IgD-negative memory B cell (primary cell): ENCODE results near the gene NKD1. TPM values are rescaled to one million over a fixed set of nuclear protein-coding genes. Genes with fewer than 3 reads are reported as not detected.

Source experiments
- H3K27ac Mint-ChIP-seq, 3 donors: one replicate each; pipeline ENCODE4 v1.8.0; 2020 to 2022; ENCODE audit warnings: mild to moderate bottlenecking in 3 of 3, mixed read lengths in 3 of 3, moderate library complexity in 1 of 3
- H3K27me3 Mint-ChIP-seq: one replicate; pipeline ENCODE4 v1.8.0; 2021; ENCODE audit warnings: mixed read lengths
- H3K36me3 Mint-ChIP-seq: one replicate; pipeline ENCODE4 v1.8.0; 2020; ENCODE audit warnings: mild to moderate bottlenecking, mixed read lengths
- H3K4me1 Mint-ChIP-seq, 3 donors: one replicate each; pipeline ENCODE4 v1.8.0; 2020 to 2022; ENCODE audit warnings: mixed read lengths in 3 of 3, mild to moderate bottlenecking in 1 of 3
- H3K4me3 Mint-ChIP-seq, 4 donors: one replicate each; pipeline ENCODE4 v1.8.0; 2020 to 2022; ENCODE audit warnings: mild to moderate bottlenecking in 4 of 4, mixed read lengths in 4 of 4, moderate library complexity in 3 of 4
- H3K9me3 Mint-ChIP-seq, 3 donors: one replicate each; pipeline ENCODE4 v1.8.0; 2020 to 2021; ENCODE audit warnings: mixed read lengths in 3 of 3, mild to moderate bottlenecking in 1 of 3
- polyA plus RNA-seq: library from polyadenylated mRNA; unstranded; fragments of 300-500 nt; fragmentation: Illumina TruSeq; gene quantifications from one replicate; pipeline ENCODE4 v1.2.3, GENCODE V29; 2021

NKD1 gene
- polyA plus RNA-seq, 1 donor from 2014 or later: not detected

DNA sequence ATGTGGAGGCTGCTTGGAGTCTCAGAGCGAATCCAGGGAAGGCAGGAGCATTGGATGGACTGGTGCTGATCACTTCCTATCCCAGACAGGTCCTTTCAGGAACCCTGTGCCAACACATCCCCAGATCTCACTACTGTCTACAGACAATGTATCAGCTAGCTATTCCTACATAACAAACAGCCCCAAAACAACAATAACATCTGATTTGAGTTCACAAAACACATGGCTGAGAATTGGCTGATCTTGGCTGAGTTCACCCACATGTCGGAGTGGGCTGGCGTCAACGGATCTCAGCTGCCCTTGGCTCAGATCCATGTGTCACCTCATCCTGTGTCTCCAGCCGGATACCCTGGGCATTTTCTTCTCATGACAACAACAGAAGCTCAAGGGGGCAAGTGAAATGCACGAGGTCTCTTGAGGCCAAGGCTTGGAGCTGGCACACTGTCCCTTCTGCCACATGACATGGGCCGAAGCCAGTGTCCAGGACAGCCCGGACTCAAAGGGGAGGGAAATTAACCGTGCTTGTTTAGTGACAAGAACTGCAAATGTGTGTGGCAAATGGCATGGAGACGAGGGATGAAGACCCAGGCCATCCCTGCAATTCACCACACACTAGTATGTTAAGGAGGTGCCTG, 114.2 kb downstream of the NKD1 start:
- Mint-ChIP-seq H3K27me3 (no peaks in the 10 kb centered on the region), H3K4me1 (peaks cover 10 to 14% (median 12%) of the 10 kb centered on the region in 3 donors), H3K9me3 (peaks cover 0 to 2% (median 0%) of the 10 kb centered on the region in 3 donors), H3K36me3 (peaks cover 2% of the 10 kb centered on the region), H3K4me3 (no peak overlapping the region), H3K27ac (no peak overlapping the region)

DNA sequence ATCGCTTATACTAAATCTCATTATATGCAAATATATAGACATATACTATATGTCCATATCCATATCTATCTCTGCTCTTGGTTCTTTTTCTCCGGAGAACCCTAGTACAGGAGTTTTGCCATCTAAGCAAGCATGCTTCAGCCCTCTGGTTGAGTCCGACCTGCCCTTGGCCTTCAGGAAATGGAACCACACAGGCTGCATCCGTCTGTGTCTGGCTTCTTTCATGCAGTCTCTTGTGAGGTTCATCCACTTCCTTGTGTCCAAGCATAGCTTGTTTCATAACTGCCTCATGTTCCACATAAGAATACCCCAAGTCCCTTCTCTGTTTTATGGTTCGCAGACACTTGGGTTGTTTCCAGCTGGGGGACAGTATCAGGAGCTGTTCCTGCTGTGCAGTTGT, 116.1 kb downstream of the NKD1 start:
- Mint-ChIP-seq H3K4me1 (peaks cover 13 to 23% (median 16%) of the 10 kb centered on the region in 3 donors), H3K36me3 (peaks cover 3% of the 10 kb centered on the region), H3K4me3 (peak overlapping the region in 1 of 4 donors; percentile 72), H3K27ac (peak overlapping the region in 1 of 3 donors; percentile 35), H3K9me3 (peaks cover 0 to 2% (median 0%) of the 10 kb centered on the region in 3 donors), H3K27me3 (no peaks in the 10 kb centered on the region)

DNA sequence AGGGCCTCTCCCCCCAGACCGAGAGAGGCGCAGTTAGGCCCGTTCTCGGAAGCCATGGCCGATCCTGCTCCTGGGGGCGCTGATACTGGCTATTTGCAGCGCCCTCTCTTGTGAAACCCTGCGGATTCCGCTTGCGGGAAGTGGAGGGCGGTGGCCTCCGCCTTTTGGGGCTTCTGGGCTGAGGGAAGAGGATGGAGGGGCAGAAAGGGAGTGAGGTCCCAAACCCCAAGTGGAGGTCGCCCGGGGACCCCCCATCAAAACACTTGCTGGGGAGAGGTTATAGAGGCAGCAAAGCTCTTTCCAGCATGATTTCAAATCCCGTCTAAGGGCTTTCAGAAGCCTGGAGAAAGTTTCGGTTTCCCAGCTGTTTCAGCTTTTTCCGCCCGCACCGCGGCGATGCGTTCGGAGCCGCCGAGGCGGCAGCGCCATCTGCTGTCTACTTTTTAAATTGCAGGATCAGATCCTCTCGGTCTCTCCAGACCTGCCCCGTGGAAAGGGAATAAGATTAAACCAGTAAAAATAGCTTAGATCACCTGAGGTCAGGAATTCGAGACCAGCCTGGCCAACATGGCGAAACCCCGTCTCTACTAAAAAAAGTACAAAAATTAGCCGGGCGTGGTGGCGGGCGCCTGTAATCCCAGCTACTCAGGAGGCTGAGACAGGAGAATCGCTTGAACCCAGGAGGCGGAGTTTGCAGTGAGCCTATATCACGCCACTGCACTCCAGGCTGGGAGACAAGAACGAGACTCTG, 117.1 kb downstream of the NKD1 start:
- Mint-ChIP-seq H3K27ac (peak overlapping the region in 2 of 3 donors; percentile 63 to 90), H3K9me3 (peaks cover 0 to 2% (median 0%) of the 10 kb centered on the region in 3 donors), H3K36me3 (peaks cover 3% of the 10 kb centered on the region), H3K4me3 (peak overlapping the region; percentile 72 to 90 (median 81)), H3K4me1 (peaks cover 13 to 23% (median 16%) of the 10 kb centered on the region in 3 donors), H3K27me3 (no peaks in the 10 kb centered on the region)

GRCh38 chr16:50666658-50667496, 118.7 kb downstream of the NKD1 start:
- Mint-ChIP-seq H3K27ac (peak overlapping the region; percentile 12 to 78 (median 76)), H3K4me1 (peaks cover 16 to 29% (median 20%) of the 10 kb centered on the region in 3 donors), H3K36me3 (peaks cover 10% of the 10 kb centered on the region), H3K27me3 (no peaks in the 10 kb centered on the region), H3K9me3 (peaks cover 0 to 6% (median 4%) of the 10 kb centered on the region in 3 donors), H3K4me3 (peak overlapping the region; percentile 18 to 89 (median 60))

- peak overlapping the region in 2 of 3 donors; percentile 36 to 80 for H3K27ac Mint-ChIP-seq
- H3K4me3 Mint-ChIP-seq: peak overlapping the region in 1 of 4 donors; percentile 41
- peaks cover 16 to 29% (median 20%) of the 10 kb centered on the region in 3 donors for H3K4me1 Mint-ChIP-seq
- no peaks in the 10 kb centered on the region for H3K27me3 Mint-ChIP-seq
- peaks cover 12% of the 10 kb centered on the region for H3K36me3 Mint-ChIP-seq
- peaks cover 0 to 7% (median 2%) of the 10 kb centered on the region in 3 donors for H3K9me3 Mint-ChIP-seq
Observed at GRCh38 chr16:50667497-50668367, 119.5 kb downstream of the NKD1 start.

- H3K4me3 Mint-ChIP-seq: no peak overlapping the region
- peaks cover 2 to 7% (median 2%) of the 10 kb centered on the region in 3 donors for H3K9me3 Mint-ChIP-seq
- peaks cover 14% of the 10 kb centered on the region for H3K36me3 Mint-ChIP-seq
- peaks cover 16 to 29% (median 20%) of the 10 kb centered on the region in 3 donors for H3K4me1 Mint-ChIP-seq
- no peaks in the 10 kb centered on the region for H3K27me3 Mint-ChIP-seq
- H3K27ac Mint-ChIP-seq: peak overlapping the region in 2 of 3 donors; percentile 36 to 80
Observed at GRCh38 chr16:50668368-50669008, 120.3 kb downstream of the NKD1 start.

- Mint-ChIP-seq H3K9me3 (peaks cover 2 to 7% (median 2%) of the 10 kb centered on the region in 3 donors), H3K4me1 (peaks cover 16 to 29% (median 20%) of the 10 kb centered on the region in 3 donors), H3K27me3 (no peaks in the 10 kb centered on the region), H3K27ac (no peak overlapping the region), H3K4me3 (no peak overlapping the region), H3K36me3 (peaks cover 21% of the 10 kb centered on the region)
Observed at GRCh38 chr16:50669741-50670140, 121.5 kb downstream of the NKD1 start.

- no peaks in the 10 kb centered on the region for H3K27me3 Mint-ChIP-seq
- H3K4me1 Mint-ChIP-seq: peaks cover 13 to 26% (median 18%) of the 10 kb centered on the region in 3 donors
- peaks cover 2 to 7% (median 2%) of the 10 kb centered on the region in 3 donors for H3K9me3 Mint-ChIP-seq
- no peak overlapping the region for H3K4me3 Mint-ChIP-seq
- no peak overlapping the region for H3K27ac Mint-ChIP-seq
- peaks cover 25% of the 10 kb centered on the region for H3K36me3 Mint-ChIP-seq
Observed at GRCh38 chr16:50670476-50670875, 122.3 kb downstream of the NKD1 start.

DNA sequence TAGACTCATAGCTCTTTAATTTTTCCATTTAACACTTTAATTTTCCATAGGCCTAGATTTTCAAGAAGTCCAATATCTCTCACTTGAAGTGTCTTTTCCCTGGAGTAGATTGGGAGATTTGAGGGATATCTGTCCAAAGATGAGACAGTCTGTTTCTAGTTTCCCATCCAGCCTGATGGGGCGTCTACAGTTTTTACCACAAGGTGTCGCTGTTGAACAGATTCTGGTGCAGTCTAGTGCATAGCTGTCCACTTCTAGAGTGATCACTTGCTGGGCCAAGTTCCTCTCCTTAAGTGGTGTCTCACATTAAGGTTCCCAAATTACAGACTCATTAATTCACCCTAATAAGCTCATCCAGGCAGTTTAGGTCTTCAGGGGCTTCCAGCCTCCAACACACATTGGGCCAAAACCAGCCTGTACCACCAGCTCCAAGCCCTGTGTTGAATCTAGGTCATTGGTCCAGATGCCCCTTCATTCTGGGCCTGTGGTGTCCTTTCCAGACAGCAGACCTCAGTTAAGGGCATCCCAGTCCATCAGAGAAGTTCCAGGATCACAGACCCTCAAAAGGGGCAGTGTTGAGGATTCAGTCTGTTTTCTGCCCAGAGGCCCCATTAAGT, 123.6 kb downstream of the NKD1 start:
- H3K4me1 Mint-ChIP-seq: peaks cover 10 to 21% (median 15%) of the 10 kb centered on the region in 3 donors
- peak overlapping the region in 1 of 4 donors; percentile 53 for H3K4me3 Mint-ChIP-seq
- H3K27me3 Mint-ChIP-seq: no peaks in the 10 kb centered on the region
- H3K36me3 Mint-ChIP-seq: peaks cover 24% of the 10 kb centered on the region
- peak overlapping the region in 2 of 3 donors; percentile 40 to 86 for H3K27ac Mint-ChIP-seq
- peaks cover 2 to 7% (median 2%) of the 10 kb centered on the region in 3 donors for H3K9me3 Mint-ChIP-seq

GRCh38 chr16:50673496-50674275, 125.5 kb downstream of the NKD1 start:
- H3K27me3 Mint-ChIP-seq: no peaks in the 10 kb centered on the region
- peaks cover 2 to 7% (median 2%) of the 10 kb centered on the region in 3 donors for H3K9me3 Mint-ChIP-seq
- peaks cover 8 to 12% (median 9%) of the 10 kb centered on the region in 3 donors for H3K4me1 Mint-ChIP-seq
- no peak overlapping the region for H3K27ac Mint-ChIP-seq
- H3K36me3 Mint-ChIP-seq: peaks cover 23% of the 10 kb centered on the region
- H3K4me3 Mint-ChIP-seq: no peak overlapping the region

DNA sequence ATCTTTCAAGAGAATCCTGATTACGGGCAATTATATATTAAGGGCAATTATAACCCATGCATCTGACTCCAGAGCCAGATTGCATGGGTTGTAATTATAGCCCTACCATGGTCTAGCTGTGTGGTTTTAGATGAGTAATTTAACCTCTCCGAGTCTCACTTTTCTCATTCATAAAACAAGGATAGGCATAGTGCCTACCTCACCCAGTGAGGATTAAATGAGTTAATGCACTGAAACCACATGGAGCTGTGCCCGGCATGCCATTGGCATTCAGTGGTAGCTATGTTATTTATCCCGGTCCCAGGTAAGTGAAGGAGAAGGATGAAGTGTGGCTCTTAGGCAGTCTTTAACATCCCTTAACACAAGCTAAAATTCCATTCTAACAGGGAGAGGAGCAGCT, 126.6 kb downstream of the NKD1 start:
- H3K27me3 Mint-ChIP-seq: peaks cover 2% of the 10 kb centered on the region
- peak overlapping the region in 2 of 3 donors; percentile 8 to 69 for H3K27ac Mint-ChIP-seq
- H3K36me3 Mint-ChIP-seq: peaks cover 23% of the 10 kb centered on the region
- peaks cover 2 to 7% (median 2%) of the 10 kb centered on the region in 3 donors for H3K9me3 Mint-ChIP-seq
- peaks cover 13 to 21% (median 19%) of the 10 kb centered on the region in 3 donors for H3K4me1 Mint-ChIP-seq
- no peak overlapping the region for H3K4me3 Mint-ChIP-seq
